Measurements from ENCODE around the gene C1orf116. TPM values are rescaled to one million over a fixed set of nuclear protein-coding genes. Genes with fewer than 3 reads are reported as not detected.

The C1orf116 gene
- total RNA-seq, 3 donors from 2014 or later = under 0.01 to 22.2 (median 5.6) TPM

DNA sequence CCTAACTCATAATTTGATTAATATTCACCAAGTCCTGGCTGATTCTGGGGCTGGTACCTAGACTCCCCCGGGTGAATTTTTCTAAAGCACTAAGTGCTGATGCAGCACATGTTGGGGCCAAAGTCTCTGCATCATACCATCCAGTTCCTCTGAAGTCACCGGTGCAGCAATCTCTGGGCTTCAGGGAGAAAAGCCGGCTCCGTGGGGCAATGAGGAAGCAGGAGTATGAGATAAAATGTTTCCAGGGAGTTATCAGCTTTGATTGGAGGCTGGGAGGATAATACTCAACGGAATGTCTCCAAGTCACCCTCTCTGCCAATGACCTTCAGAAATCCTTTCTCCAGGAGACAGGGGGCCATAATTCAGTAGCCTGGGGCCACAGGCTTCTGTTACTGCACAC lies 63.5 kb downstream of the C1orf116 start:
- intact Hi-C loops (cut with DNase I; ENCODE audit: low total_unique reads) = no loop called here

More for the DNA sequence above, 63.5 kb downstream of the C1orf116 start:
- H3K4me1 ChIP-seq = no peaks in the 10 kb centered on the region
- no peaks in the 10 kb centered on the region for H3K36me3 ChIP-seq
- no peaks in the 10 kb centered on the region for H3K27me3 ChIP-seq
- H3K4me3 ChIP-seq = no peak overlapping the region
- TF ChIP-seq POLR2AphosphoS5 (IDR thresholded peaks at IDR 0.05) (no peak), POLR2A (IDR thresholded peaks at IDR 0.05) (no peak)
- TF ChIP-seq, protein P1, sequence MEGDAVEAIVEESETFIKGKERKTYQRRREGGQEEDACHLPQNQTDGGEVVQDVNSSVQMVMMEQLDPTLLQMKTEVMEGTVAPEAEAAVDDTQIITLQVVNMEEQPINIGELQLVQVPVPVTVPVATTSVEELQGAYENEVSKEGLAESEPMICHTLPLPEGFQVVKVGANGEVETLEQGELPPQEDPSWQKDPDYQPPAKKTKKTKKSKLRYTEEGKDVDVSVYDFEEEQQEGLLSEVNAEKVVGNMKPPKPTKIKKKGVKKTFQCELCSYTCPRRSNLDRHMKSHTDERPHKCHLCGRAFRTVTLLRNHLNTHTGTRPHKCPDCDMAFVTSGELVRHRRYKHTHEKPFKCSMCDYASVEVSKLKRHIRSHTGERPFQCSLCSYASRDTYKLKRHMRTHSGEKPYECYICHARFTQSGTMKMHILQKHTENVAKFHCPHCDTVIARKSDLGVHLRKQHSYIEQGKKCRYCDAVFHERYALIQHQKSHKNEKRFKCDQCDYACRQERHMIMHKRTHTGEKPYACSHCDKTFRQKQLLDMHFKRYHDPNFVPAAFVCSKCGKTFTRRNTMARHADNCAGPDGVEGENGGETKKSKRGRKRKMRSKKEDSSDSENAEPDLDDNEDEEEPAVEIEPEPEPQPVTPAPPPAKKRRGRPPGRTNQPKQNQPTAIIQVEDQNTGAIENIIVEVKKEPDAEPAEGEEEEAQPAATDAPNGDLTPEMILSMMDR (IDR thresholded peaks at IDR 0.05) = no peak
- H3K27ac ChIP-seq = no peak overlapping the region
- no peak for DNase-seq (ENCODE audit: low spot score in 2 of 2)
- H3K9me3 ChIP-seq = no peaks in the 10 kb centered on the region

Other genes starting within 250 kb of the C1orf116 start
- 1 to 10 TPM in 1 of 3 donors, not detected in 2; 1.5 TPM for gene IL20, start 167.1 kb downstream of the C1orf116 start, total RNA-seq
- under 1 TPM in 1 of 3 donors, not detected in 2; 0.59 TPM for gene IL24, start 135.3 kb downstream of the C1orf116 start, total RNA-seq
- 10 to 100 TPM in 1 of 3 donors, 1 to 10 TPM in 2; 1.1 to 11.0 (median 3.3) TPM for gene FCMR, start 110.8 kb downstream of the C1orf116 start, total RNA-seq
- gene PIGR, start 86.3 kb downstream of the C1orf116 start, total RNA-seq = 100 to 1,000 TPM in 2 of 3 donors, under 1 TPM in 1; 0.16 to 205 (median 123) TPM
- gene FCAMR, start 62.3 kb downstream of the C1orf116 start, total RNA-seq = not detected
- 10 to 100 TPM in 1 of 3 donors, 1 to 10 TPM in 2; 6.9 to 13.3 (median 9.2) TPM for gene YOD1, start 18.5 kb upstream of the C1orf116 start, total RNA-seq
- 10 to 100 TPM in 1 of 3 donors, 1 to 10 TPM in 2; 7.5 to 13.2 (median 8.2) TPM for gene PFKFB2, start 20.5 kb upstream of the C1orf116 start, total RNA-seq
- gene C4BPB, start 56.1 kb upstream of the C1orf116 start, total RNA-seq = 1 to 10 TPM in 1 of 3 donors, under 1 TPM in 2; 0.80 to 3.1 (median 0.98) TPM
- gene C4BPA, start 71.5 kb upstream of the C1orf116 start, total RNA-seq = 1 to 10 TPM in 2 of 3 donors, not detected in 1; 6.4 to 7.5 TPM

All from breast epithelium (tissue), 4 donors.